Neural progenitor cell (in vitro differentiated cells): ENCODE results near the gene KIF1B.

ENCODE experiments used
- EZH2 ChIP-seq: fragments of 200-600 bp; sonication (generic); IDR thresholded peaks from 2 replicates; pipeline ENCODE4 v1.6.1; 2017; ENCODE audit warnings: antibody characterized with exemption, mild to moderate bottlenecking, moderate library complexity
- TF ChIP-seq, protein P1 (sequence below): fragments of 200-600 bp; sonication (generic); IDR thresholded peaks from 2 replicates; pipeline ENCODE4 v1.5.1; 2017; ENCODE audit warnings: antibody characterized with exemption, mild to moderate bottlenecking

DNA sequence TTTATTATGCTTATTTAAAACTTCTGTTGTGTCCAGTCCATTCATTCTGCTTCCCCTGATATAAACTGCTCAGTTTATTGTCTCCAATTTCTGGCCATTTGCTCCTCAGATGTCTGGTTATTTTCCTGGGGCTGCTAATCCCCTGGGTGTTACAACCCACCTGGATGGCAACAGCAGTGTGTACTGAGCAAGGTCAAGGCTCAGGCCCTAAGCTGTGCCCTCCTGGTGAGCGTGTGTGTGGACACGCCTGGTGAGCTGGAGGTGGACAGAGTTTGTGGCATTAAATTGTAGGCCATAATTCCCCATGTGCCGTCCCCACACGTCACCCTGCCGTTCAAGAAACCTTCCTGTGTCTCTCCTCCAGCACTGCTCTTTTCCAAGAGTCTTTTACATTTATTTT is 18.1 kb upstream of the KIF1B start:
- TF ChIP-seq, protein P1, sequence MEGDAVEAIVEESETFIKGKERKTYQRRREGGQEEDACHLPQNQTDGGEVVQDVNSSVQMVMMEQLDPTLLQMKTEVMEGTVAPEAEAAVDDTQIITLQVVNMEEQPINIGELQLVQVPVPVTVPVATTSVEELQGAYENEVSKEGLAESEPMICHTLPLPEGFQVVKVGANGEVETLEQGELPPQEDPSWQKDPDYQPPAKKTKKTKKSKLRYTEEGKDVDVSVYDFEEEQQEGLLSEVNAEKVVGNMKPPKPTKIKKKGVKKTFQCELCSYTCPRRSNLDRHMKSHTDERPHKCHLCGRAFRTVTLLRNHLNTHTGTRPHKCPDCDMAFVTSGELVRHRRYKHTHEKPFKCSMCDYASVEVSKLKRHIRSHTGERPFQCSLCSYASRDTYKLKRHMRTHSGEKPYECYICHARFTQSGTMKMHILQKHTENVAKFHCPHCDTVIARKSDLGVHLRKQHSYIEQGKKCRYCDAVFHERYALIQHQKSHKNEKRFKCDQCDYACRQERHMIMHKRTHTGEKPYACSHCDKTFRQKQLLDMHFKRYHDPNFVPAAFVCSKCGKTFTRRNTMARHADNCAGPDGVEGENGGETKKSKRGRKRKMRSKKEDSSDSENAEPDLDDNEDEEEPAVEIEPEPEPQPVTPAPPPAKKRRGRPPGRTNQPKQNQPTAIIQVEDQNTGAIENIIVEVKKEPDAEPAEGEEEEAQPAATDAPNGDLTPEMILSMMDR = no peak
- no peak for TF ChIP-seq EZH2
